ENCODE data around the gene HAUS3.
A peak's percentile ranks its signal among the peaks of the same experiment; 100 is the strongest.

The HAUS3 gene

DNA sequence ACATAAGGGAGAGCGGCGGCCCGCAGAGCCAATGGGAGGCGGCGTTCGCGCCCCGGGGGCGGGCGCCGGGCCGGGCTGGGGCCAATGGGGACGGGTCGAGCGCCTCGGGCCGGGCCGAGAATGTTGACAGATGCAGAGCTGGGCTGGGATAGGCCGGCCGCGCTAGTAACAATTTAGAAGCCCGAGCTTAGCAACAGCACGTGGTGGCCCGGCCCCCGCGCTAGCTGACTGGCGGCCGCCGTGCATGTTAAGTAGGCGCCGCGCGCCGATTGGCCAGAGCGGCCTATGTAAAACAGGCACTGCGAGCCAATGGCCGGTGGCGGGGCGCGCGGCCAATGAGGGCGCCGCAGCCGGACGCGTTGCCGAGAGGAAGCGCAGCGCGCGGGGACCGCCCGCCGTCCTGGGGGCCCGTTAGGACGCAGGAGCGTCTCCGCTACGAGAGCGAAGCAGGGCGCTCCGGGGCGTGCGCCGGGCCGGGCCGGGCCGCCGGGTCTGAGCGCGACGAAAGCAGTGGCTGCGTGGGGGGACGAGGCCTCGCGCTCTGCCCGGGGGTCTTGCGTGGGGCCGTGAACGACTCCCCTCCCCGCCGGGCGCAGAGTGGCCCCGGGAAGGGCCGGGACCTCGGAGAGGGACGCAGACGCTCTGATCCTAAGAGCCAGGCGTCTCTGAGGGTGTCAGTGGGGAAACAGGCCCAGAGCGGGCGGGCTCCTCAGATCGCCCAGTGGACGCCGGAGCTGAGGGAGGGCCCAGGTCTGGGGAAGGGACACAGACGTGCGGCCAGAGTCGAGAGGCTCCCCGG is 20.4 kb upstream of the HAUS3 start:
- peak; percentile 90 for DNase-seq

DNA sequence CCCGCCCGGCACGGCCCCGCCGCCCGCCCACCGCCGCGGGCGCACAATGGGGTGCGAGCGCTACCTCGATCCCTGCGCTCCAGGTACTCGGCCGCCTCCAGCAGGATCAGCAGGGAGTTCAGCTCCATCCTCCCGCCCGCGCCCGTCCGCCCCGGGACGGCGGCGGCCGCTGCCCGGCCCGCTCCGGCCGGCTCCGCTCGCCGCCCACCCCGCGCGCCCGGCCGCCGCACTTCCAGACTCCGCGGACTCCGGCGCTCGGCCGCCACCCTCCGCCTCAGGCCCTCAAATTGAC is 19.9 kb upstream of the HAUS3 start, which contains the start of gene MXD4:
Gene MXD4, minus strand, starts transcription at position 257 of the 292 bp plus-strand sequence. Its CDS starts 129 bp downstream, at position 128.
- DNase-seq: no peak

DNA sequence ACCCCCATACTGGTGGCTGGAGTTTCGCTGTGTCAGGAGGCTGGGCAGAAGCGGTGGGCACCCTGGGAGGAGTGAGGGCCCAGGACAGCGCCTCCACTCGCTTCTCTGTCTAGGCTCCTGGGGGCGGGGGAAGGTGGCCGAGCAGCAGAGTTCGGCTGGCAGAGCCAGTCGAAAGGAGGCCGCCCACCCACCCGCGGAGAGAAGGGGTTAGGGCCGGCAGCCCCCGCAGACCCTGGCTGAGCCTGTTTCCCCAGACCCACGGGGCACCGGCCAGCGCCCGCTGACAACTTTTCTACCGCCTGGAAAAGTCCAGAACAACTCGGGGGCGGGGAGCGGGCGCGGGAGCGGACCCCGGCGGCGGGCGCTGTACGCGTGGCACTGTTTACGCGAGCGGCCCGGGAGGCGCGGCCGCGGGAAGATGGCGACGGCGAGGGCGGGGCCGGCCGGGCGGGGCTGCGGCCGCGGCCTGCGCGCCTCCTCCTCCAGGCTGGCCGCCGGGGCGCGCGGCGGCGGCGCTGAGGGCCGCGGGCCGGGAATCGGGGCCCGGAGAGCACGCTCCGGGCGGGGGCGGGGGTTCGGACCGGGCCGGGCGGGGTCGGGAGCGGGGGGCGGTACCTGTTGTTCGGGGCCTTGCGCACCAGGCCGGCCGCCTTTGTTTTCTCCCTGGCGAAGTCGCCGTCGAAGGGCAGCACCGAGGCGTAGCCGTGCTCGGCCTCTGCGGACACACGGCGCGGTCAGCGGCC is 19.4 kb upstream of the HAUS3 start:
- no peak for DNase-seq

DNA sequence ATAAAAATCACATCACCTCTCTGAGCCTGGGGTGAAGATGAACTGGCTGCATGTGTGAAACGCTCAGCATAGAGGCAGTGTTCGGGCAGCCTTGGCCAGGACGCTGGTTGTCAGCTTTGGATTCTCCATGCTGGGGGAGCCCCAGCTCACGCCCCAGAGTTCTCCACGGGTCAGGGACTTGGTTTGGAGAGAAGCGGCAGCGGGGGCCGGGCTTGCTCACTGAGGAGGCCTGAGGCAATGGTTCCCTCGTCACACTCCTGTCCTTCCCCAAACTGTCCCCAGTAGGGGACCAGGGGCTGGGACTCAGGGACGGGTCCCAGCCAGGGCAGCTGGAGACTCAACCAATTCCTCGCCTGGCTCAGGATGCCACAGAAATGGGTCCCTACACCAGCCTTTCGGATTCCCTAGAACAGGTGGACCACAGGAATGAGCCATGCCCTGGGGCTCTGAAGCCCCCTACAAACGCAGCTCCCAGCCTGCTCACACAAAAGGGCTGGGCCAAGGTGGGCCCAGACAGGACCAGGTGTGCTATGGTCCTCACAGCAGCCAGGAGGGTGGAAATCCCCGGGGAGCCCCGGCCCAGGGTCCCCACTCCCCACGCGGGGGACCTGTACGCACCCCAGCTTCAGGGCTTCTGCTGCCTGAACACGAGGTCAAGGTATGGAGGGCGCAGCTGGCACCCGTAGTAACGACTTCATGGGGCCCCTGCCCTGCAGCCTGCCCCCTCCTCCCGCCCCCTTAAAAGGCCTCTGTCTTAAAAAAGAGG is 18.6 kb upstream of the HAUS3 start:
- no peak for DNase-seq

DNA sequence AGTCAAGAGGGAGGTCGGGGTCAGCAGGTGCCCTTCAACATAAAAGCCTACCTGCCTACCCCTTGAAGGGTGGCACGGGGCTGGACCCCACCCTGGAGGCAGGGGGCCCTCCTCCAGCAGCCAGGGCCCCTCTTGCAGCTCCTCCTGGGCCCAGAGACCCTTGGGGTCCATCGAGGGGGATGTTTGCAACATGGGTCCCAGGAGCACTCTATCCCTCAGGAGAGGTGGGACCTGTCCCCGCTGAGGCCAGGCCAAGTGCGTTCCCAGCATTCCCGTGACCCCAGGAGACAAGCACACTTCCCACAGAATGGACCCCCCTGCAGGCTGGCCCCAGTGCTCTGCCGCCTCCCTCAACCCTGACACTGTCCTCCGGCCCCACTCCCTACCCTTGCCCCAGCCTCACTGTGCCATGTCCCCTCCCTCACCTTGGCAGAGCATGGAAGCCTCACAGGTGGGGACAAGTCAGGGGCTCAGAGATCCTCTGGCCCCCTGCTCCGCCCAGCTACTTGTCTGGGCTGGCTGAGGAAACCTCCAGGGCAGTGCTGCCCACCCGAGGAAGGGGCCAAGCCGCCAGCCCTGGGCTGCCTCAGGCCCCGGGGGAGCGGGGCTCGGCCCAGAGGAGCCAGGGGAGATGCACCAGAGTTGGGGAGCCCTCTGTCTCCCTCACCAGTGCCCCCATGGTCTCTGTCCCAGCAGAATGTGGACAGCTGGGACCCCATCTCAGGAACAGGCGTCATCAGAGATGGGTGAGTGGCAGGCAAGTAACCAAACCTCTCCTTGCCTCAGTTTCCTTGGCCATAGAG is 17.8 kb upstream of the HAUS3 start:
- no peak for DNase-seq

DNA sequence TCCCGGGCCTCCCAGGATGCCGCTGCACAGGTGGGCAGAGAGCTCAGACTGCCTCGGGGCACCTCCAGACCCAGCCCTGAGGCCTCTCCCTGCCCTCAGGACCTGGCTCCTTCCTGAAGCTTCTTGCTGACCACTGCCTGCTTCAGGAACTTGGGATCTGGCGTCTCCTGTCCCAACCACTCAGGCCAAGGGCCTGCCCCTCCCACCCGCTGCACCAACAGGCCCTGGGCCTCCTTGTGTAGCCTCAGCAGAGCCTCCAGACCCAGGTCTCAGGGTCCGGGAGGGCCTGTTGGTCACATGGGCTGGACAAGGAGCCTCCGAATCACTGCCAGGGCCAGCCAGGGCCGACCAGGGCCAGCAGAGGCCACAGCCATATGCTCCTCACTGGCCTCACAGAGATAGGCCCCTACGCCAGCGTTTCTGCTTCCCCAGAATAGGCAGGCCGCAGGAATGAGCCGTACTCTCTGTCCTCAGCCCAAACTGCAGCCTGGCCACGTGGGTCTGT is 17.2 kb upstream of the HAUS3 start:
- DNase-seq: no peak

DNA sequence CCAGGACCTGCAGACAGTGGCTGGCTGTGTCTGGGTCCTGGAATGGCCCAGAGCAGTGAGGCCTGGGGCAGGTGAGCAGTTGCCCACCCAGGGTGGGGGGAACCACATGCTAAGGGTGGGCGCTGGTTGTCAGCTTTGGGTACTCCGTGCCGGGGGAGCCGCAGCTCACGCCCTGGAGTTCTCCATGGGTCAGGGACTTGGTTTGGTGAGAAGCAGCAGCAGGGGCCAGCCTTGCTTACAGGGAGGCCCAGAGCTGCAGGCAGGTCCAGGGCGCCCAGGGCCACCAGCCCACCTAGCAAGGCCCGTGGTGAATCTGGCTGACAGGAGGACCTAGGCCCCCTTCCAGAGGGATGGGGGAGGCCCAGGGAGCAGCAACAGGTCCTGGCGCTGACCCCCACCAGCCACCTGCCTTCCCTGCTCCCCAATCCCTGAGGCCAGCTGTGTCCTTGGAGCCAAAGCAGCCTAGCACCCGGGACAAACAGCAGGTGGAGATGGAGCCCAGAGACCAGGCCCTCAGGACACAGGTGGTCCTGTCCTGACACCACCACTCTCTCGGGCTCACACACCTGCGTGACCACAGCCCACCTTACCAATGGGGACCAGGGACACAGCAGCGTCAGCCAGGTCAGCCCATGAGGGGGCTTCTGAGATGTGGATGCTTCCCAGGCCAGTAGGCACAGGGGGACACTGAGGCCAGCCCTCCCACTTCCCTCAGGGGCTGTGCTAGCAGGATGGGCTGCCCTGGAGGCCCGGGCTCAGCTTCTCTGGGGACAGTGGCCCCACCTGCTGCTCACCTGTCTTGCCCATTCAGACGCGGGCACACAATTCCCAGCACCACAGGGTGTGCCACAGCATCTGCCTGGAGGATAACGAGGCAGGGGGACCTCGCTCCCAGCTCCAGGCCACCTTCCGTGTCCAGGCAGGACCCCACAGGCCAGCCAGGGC is 16.4 kb upstream of the HAUS3 start:
- no peak for DNase-seq

DNA sequence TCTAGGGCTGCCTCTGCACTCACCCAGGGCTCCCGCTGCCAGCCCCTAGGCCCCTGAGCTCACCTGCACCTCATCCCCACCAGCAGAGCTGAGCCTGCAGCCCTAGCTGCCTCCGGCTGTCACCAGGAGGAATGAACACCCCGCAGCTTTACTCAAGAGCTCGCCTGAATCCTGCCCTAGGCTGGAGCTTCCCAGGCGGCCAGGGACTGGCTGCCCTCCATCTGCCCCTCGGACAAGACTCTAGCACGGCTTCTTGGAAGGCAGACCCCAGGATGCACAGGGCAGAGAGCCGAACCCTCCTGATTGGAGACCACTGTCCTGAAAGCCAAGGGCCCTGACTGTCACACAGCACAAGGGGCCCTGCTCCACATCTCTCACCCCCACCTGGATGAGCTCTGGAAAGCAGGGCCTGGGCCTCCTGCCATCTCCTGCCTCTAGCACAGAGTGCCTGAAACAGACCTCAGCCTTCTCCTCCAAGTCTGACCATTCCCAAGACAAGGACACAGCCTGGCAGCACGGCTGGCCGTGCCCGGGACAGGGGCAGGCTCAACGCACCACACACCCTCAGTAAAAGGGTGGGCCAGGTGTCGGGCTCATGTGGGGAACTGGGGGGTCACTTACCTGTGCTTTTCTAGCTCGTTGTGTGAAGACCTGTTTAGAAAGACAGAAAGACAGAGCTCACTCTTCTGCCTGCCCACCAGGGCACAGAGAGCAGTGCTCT is 15.6 kb upstream of the HAUS3 start:
- no peak for DNase-seq

DNA sequence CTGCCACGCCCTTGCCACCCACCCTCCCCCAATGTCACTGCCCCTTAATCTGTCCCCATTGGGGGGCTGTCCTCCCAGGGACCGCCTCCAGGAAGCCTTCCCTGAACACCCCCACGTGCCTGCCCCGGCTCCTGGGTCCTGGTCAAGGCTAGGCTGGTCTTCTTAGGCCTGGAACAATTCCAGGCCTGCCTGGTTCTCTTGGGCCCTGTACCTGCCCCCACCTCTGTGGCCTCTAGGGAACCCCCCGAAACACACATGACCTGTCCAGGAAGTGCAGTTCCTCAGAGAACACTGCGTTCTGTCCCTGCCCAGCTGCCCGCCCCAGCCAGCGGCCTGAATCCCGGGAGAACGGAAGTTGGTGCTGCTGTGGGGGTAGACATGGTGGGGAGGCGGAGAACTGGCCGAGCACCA is 14.9 kb upstream of the HAUS3 start:
- DNase-seq: no peak

DNA sequence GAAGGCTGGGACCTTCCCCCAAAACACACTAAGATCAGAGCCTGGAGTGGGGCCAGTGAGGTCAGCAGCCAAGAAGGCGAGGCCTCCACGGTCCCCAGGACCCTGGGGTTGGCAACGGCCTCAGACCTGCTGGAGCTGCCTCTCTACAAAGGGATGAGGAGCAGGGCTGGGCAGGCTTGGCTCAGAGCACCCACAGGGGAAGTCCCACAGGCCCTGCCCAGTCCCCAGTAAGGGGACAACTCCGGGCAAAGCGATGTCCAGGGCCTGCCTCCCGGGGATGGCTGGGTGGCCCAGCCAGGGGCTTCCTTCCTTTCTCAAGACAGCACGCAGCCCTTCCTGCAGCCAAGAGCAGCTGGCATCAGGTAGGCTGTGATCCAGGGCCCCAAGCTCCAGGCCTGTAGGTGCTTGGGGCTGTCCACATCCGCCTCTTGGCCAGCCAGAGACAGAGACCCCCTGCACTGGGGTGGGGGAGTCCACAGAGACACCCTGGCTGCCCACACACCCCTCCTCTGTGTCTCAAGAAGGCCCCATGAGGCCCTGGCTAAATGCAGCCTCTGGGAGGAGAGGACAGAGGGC is 14.3 kb upstream of the HAUS3 start:
- DNase-seq: no peak

DNA sequence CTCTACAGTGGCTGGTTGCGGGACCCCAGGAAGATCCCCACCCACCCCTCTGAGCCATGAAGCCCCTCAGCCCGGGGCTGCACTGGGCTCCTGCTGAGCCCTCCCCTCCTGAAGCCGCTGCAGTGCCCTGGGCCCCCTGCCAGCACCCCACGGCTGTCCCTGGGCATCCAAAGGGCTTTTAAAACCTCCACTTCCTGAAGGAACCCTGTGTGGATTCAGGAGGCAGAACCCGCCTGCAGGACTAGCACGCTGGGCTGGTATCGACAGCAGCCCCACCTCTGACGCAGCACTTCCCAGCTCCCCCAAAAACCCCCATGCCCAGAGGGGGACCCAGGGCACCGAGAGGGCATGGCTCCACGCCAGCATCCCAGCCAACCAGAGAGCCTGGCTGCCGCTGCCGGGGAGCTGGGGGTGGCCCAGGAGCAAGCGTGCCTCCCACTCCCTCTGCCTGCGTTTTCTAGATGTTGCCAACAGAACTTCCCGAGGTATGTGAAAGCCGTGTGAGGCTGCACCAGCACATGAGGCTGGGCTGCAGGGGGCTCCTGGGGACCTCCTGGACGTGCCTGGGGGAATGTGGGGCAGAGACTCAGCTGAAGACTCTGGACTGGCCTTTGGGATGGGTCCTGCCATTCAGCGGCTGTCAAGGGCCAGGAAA is 13.7 kb upstream of the HAUS3 start:
- no peak for DNase-seq

DNA sequence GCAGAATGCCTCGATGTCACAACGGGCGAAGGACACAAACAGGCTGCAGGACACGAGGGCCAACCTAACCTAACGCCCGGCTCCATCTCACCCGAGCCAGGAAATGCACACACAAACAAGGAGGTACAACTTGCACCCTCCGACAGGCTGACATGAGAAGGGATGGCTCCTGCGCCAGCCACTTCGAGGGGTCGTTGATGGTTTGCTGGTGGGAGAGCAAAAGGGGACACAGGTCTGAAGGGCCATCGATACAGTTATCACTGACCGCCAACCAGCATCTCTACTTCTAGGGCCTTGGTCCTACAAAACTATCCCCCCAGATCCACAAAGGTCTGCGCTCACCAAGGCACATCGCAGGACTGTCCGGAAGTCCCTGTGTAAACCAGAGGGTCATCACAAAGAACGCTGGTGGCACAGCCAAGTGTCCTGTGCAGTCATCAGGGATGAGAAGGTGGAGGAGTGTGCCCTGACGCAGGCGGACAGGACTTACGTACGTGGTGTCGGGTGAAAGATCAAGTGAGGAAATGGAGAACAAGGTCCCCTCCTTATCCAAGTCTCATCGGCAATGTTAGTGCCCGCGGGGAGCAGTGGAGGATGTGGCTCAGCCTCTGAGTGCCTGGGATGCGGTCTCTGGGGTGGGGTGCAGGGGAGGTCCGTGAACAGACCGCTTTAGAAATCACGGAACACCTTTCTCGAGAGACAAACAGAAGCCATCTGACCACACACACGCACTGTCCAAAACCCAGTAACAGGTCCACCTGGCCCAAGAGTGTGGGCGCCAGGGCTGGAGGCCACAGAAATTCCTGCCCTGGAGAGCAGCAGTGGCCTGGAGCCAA is 13.0 kb upstream of the HAUS3 start:
- DNase-seq: no peak

DNA sequence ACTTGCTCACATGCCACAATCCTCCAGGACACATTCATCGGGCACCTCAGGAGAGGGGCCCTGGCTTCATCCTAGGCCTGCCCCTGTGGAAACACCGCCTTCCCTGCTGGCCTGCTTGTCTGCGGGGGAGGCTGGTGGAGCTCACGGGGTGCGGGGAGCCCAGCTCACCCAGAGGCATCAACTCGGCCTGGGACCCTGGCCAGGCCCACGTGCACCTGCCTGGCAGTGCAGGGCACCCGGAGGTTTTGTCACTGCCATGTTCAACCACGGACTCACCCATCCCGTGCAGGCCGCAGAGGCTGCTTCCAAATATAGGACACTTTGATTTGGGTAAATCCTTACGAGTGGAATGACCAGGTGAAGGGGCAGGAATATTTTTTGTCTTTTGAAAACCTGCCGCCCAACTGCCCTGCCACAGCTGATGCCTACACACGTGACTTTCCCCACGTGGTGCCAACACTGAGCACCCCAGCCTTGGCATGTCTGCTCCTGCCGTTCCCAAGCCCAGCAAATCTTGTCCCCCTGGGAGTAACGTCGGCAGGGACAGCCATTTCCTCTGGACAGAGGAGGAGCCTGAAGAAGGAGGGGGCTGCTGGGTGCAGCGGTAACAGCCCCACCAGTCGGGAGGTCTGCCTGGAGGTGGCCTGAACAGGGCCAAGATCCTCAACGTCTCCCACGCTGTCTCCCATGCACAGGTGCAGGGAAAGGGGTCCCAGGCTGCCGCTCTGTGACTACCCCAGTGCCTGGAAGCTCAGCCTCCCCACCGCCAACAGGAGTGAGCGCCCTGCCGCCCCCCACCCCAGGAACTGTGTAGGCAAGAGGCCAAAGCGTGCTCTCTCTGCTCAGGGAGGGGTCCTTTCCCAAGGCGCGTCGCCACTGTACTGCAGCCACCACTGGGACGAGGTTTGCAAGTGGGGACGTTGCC is 11.5 kb upstream of the HAUS3 start:
- DNase-seq: no peak

DNA sequence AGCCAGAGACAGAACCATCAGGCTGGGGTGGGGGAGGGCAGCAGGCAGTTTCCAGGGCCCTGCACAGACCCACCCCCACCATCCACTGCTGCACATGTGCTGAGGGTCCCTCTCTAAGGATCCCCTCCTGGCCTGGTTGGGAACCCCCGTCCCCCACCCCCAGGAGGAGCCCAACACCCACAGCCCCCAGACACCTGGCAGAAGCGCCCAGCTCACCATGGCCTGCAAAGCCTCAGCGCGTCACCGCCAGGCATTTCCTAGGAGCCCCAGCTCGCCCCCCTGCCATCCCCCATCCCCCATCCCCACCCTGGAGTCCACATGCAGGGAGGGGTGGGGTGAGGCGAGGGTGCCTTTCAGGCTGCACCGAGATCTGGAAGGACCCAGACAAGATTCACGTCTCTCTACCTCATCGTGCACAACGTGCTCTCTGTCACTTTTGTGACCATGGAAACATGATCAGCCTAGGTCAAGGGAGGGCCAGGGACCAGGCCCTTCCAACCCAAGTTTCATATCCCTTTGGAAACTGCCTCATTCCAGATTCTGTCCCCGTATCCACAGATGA is 10.7 kb upstream of the HAUS3 start:
- DNase-seq: no peak

DNA sequence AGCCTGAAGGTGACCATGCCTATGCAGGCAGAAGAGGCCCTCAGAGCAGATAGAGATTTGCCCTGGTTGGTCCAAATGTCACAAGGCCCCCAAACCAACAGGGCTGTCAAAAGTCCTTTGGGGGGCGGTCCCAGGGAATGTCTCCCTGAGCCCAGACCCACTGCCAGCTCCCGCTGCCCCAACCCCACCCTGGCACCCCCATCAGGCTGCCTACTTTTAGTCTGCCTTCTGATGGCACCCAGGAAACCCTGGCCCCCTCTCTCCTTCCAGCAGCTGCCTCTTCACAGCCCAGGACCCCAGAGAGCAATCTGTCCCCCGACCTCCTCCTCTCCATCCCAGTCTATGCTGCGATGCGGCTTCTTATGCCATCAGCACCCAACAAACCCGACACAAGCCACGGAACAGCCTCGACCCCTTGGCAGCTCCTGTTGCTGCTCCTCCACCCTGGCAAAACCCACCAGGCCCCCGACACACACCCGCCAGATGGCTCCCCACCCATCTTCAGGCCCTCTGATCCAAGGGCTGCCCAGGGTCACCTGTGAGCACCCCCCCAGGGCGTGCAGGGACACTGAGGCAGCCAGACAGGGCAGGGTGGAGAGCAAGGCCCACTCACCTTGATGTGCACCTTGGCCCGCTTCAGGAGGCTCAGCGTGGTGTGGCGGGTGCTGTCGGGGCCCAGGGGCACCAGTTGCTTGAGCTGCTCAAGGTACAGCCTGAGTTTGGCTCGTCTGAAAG is 10.0 kb upstream of the HAUS3 start:
- no peak for DNase-seq

DNA sequence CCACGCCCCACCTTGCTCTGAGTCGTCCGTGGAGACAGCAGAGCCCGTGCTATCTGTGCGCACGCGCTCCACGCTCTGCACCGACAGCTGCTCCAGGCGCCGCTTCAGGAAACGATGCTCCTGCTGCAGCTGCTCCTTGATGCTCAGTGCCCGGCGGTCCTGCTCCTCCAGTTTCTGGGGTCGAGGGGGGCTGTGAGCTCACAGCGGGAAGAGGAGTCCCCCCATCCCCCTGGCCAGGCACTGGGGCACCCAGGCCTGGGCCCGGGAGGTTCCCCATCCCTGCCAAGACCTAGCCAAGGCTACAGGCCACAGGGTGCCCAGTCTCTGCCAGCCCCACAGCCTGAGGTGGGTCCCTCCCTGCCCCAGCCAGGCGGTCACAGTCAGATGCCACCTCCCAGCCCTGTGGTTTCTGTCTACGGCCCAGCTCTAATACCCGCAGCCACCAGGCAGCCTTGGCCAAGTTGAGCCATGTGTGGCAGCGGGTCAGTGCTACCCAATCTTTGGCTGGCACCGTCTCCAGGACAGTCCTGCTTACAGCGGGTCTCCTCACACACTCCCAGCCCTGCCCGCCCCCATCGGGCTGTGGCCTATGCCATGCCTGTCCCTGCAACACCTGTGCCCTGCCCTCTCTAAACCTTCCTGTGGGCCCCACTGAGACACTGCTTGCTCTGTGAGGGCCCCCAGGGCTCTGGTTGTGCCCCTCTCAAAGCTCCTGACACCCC is 9.3 kb upstream of the HAUS3 start:
- DNase-seq: no peak

Measured in NCI-H2227 treated with DMSO at 0.1 percent for 48 hours (cell line).